Nephron (organoid): ENCODE results near the gene GOT1.

Experiments used
- H3K27ac Mint-ChIP-seq, 3 experiments: 2 replicates each; pipeline ENCODE4 v1.8.0; 2020; ENCODE audit warnings: mixed read lengths in 3 of 3, mild to moderate bottlenecking in 2 of 3, moderate library complexity in 1 of 3
- H3K27me3 Mint-ChIP-seq: 2 replicates; pipeline ENCODE4 v1.8.0; 2021; ENCODE audit warnings: low read depth, mild to moderate bottlenecking, moderate library complexity, mixed read lengths
- H3K36me3 Mint-ChIP-seq: 2 replicates; pipeline ENCODE4 v1.8.0; 2020; ENCODE audit warnings: low read depth, mixed read lengths
- H3K4me1 Mint-ChIP-seq: 2 replicates; pipeline ENCODE4 v1.8.0; 2020; ENCODE audit warnings: mixed read lengths
- H3K4me3 Mint-ChIP-seq, 3 experiments: 2 replicates each; pipeline ENCODE4 v1.8.0; 2020; ENCODE audit warnings: mild to moderate bottlenecking in 3 of 3, mixed read lengths in 3 of 3, moderate library complexity in 2 of 3
- H3K9me3 Mint-ChIP-seq: 2 replicates; pipeline ENCODE4 v1.8.0; 2020; ENCODE audit warnings: mixed read lengths
- TF ChIP-seq, protein P1 (sequence below), 3 experiments: fragments of 200-600 bp; sonication (generic); IDR thresholded peaks; one replicate each; pipeline ENCODE4 v1.5.0; 2021; ENCODE audit warnings: antibody characterized with exemption in 3 of 3; ENCODE audit not compliant: unreplicated experiment in 3 of 3

Gene GOT1

DNA sequence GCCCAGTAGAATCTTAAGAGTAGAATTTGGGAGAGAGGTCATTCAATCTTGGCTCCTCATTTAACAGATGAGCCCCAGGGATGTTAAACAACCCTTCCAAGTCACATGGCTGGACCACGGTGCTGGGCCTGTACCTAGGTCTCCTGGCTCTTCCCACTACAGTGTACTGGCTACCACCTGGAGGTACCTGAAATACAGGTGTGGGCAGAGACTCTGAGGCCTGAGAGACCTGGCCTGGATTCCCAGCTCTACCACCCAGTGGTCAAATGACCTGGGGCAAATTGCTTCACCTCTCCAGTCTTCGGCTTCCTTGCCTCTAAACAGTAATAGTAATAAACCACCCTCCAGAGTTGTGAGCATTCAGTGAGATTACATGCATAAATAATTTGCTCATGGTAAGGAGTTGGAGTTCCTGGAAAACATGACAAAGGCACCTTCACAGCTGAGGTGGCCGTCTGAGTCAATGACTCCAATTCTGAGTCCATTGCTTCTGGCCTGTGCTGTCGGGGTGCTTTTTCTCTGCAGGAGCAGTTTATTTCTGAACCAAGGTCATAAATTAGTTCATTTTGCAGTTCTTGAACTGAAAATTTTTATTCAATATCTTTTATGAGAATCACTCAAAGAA is 2.7 kb downstream of the GOT1 start:
- H3K27me3 Mint-ChIP-seq: no peaks in the 10 kb centered on the region
- H3K4me3 Mint-ChIP-seq: peak overlapping the region in 1 of 3 experiments; percentile 15
- peaks cover 44% of the 10 kb centered on the region for H3K4me1 Mint-ChIP-seq
- TF ChIP-seq, protein P1, sequence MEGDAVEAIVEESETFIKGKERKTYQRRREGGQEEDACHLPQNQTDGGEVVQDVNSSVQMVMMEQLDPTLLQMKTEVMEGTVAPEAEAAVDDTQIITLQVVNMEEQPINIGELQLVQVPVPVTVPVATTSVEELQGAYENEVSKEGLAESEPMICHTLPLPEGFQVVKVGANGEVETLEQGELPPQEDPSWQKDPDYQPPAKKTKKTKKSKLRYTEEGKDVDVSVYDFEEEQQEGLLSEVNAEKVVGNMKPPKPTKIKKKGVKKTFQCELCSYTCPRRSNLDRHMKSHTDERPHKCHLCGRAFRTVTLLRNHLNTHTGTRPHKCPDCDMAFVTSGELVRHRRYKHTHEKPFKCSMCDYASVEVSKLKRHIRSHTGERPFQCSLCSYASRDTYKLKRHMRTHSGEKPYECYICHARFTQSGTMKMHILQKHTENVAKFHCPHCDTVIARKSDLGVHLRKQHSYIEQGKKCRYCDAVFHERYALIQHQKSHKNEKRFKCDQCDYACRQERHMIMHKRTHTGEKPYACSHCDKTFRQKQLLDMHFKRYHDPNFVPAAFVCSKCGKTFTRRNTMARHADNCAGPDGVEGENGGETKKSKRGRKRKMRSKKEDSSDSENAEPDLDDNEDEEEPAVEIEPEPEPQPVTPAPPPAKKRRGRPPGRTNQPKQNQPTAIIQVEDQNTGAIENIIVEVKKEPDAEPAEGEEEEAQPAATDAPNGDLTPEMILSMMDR (IDR thresholded peaks at IDR 0.05; ENCODE audit: unreplicated experiment in 3 of 3): no peak
- peaks cover 6% of the 10 kb centered on the region for H3K36me3 Mint-ChIP-seq
- peak overlapping the region in 1 of 3 experiments; percentile 65 for H3K27ac Mint-ChIP-seq
- no peaks in the 10 kb centered on the region for H3K9me3 Mint-ChIP-seq

DNA sequence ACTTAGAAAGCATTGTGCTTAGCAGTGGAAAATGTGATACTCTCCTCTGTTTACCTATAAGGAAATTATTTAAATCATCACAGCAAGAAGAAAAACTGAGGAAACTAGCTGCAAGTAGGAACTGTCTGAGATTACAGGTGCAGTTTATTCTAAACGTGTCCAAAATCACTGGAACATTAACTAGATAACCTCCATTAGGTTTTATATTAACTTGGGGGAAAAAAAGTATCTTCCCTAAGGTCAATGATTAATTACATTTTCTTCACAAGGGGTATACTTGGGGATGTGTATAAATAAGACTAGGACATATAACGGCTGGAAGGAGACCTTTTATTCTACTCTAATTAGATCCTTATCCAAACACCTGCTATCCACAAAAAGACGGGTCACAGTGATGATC is 3.7 kb downstream of the GOT1 start:
- TF ChIP-seq, protein P1 (IDR thresholded peaks at IDR 0.05; ENCODE audit: unreplicated experiment in 3 of 3): no peak
- Mint-ChIP-seq H3K27me3 (no peaks in the 10 kb centered on the region), H3K36me3 (peaks cover 9% of the 10 kb centered on the region), H3K27ac (peak overlapping the region; percentile 20 to 78 (median 73)), H3K4me3 (peak overlapping the region; percentile 21 to 55 (median 44)), H3K9me3 (no peaks in the 10 kb centered on the region), H3K4me1 (peaks cover 36% of the 10 kb centered on the region)

DNA sequence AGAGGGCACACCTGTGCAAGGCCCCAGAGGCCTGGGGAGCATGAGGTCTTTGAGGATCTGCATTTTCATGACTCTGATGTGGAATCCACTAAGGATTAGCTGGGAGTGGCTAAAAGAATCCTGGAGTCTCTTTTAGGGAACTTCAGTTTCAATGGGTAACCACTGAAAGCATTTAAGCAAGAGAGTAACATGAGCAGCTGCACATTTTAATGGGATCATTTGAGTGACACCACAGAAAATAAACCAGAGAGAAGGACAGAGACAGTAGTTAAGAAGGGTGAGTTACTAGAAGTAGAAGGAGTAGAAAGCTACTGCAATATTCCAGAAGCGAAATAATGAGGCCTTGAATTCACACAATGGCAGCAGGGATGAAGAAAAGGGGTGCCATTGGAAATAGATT is 5.2 kb downstream of the GOT1 start:
- TF ChIP-seq, protein P1 (IDR thresholded peaks at IDR 0.05; ENCODE audit: unreplicated experiment in 3 of 3): no peak
- H3K4me3 Mint-ChIP-seq: peak overlapping the region in 1 of 3 experiments; percentile 45
- H3K27ac Mint-ChIP-seq: peak overlapping the region; percentile 20 to 78 (median 40)
- peaks cover 17% of the 10 kb centered on the region for H3K36me3 Mint-ChIP-seq
- H3K9me3 Mint-ChIP-seq: no peaks in the 10 kb centered on the region
- no peaks in the 10 kb centered on the region for H3K27me3 Mint-ChIP-seq
- H3K4me1 Mint-ChIP-seq: peaks cover 31% of the 10 kb centered on the region

DNA sequence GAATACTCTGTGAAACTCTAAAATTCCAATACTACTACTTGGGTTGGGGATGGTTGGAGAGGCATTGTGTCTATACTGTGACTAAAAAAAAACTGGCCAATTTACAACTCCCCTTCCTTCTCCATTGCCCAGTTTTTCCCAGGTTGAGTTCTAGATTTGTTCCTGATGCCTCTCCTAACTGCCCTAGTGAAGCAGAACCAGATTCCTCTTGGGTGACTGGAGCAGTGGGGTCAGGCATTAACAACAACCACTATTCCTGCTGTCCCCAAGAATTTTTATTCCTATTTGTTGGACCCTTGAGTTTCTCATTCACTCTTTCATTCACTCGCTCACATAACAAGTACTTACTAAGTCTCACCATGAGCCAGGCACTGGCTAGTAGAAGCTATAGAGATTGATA is 5.8 kb downstream of the GOT1 start:
- H3K4me1 Mint-ChIP-seq: peaks cover 28% of the 10 kb centered on the region
- peaks cover 22% of the 10 kb centered on the region for H3K36me3 Mint-ChIP-seq
- TF ChIP-seq, protein P1 (IDR thresholded peaks at IDR 0.05; ENCODE audit: unreplicated experiment in 3 of 3): no peak
- no peaks in the 10 kb centered on the region for H3K9me3 Mint-ChIP-seq
- no peak overlapping the region for H3K4me3 Mint-ChIP-seq
- H3K27ac Mint-ChIP-seq: peak overlapping the region in 2 of 3 experiments; percentile 40 to 78
- H3K27me3 Mint-ChIP-seq: no peaks in the 10 kb centered on the region

DNA sequence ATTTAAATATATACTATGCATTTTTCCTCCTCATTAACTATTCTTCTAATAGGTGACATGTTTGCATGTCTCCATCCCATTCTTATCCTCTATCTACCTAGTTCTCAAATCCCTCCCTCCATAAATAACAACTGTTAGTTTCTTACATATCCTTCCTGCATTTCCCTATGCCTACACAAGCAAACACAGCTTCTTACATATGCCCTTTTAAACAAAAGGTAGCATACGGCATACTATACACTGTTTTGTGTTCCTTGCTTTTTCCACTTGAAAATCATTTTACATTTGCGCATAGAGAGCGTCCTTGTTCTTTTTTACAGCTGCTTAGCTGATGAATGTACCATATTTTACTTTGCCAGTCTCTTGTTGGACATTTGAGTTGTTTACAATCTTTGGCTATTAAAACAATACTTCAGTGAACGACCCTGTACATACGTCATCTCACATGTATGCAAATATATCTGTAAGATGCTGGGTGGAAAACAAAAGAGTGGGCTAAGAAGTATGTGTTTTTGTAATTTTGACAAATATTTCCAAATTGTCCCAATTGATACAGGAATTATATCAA is 7.8 kb downstream of the GOT1 start:
- H3K27me3 Mint-ChIP-seq: no peaks in the 10 kb centered on the region
- no peak overlapping the region for H3K27ac Mint-ChIP-seq
- peaks cover 42% of the 10 kb centered on the region for H3K36me3 Mint-ChIP-seq
- H3K4me3 Mint-ChIP-seq: no peak overlapping the region
- TF ChIP-seq, protein P1 (IDR thresholded peaks at IDR 0.05; ENCODE audit: unreplicated experiment in 3 of 3): no peak
- peaks cover 5% of the 10 kb centered on the region for H3K9me3 Mint-ChIP-seq
- peaks cover 17% of the 10 kb centered on the region for H3K4me1 Mint-ChIP-seq
